ENCODE results near the gene OR5L2. TPM values are rescaled to one million over a fixed set of nuclear protein-coding genes. Genes with fewer than 3 reads are reported as not detected.
"Not testable (repeated sequence)": the region's sequence is repeated elsewhere in the genome, so short reads cannot be mapped to it uniquely, and the experiment has no call there.

OR5L2 gene
- total and polyA plus RNA-seq, 5 donors from 2014 or later, result not detected

DNA sequence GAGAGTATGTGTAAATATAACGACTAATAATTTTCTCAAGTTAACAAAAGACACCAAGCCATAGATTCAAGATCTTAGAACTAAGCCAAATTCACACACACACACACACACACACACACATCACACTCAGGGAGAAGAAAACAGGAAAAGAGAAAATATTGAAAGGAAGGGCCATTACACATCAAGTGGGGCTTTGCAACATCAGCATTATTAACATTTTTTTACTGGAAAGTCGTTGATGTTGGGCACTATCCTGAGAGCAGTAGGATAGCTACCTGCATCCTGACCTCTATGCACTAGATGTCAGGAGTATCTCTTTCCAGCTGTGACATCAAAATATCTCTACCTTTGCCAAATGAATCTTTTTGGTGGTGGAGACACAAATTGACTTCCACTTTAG, 20.4 kb downstream of the OR5L2 start:
- no peaks in the 10 kb centered on the region for H3K27me3 Mint-ChIP-seq
- H3K9me3 Mint-ChIP-seq, result peaks cover 1 to 24% (median 15%) of the 10 kb centered on the region in 7 donors
- H3K4me1 Mint-ChIP-seq, result no peaks in the 10 kb centered on the region
- H3K36me3 Mint-ChIP-seq, result no peaks in the 10 kb centered on the region
- Histone ChIP-seq H3K4me3 (ENCODE audit: low read depth, low read length) (no peak overlapping the region), H3K27me3 (ENCODE audit: control insufficient read depth, insufficient read depth, low read length) (no peaks in the 10 kb centered on the region), H3K4me1 (ENCODE audit: control insufficient read depth, insufficient read depth, low read length, poor library complexity, severe bottlenecking) (no peaks in the 10 kb centered on the region), H3K27ac (ENCODE audit: insufficient read depth, low read length, poor library complexity, severe bottlenecking) (no peak overlapping the region), H3K9me3 (ENCODE audit: control insufficient read depth in 2 of 2, low read length in 2 of 2) (no peaks in the 10 kb centered on the region), H3K36me3 (ENCODE audit: control insufficient read depth, insufficient read depth, low read length) (no peaks in the 10 kb centered on the region)
- DNase-seq, result no peak
- no peak overlapping the region for H3K4me3 Mint-ChIP-seq
- no peak overlapping the region for H3K27ac Mint-ChIP-seq
- ATAC-seq (ENCODE audit: low read depth in 2 of 2), result no peak

DNA sequence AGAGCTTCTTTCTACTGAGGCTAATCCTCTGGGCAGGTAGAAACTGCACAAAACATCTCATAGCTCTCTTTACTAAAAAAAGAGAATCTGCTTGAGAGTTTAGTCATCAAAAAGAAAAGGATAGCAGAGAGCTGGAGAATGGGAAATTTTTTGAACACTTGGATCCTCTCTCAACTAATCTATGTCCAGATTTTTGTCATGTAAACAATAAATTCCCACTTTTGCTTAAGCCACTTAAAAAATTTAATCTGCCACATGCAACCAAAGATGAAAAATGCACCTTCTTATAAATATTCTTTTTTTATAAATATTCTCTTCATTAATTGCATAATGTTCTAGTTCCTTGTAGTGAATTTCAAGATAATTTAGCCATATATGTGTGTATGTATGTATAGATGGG, 22.0 kb downstream of the OR5L2 start:
- no peak overlapping the region for H3K4me3 Mint-ChIP-seq
- no peak for ATAC-seq (ENCODE audit: low read depth in 2 of 2)
- H3K27ac Mint-ChIP-seq, result no peak overlapping the region
- Histone ChIP-seq H3K27ac (ENCODE audit: insufficient read depth, low read length, poor library complexity, severe bottlenecking) (no peak overlapping the region), H3K4me1 (ENCODE audit: control insufficient read depth, insufficient read depth, low read length, poor library complexity, severe bottlenecking) (no peaks in the 10 kb centered on the region), H3K9me3 (ENCODE audit: control insufficient read depth in 2 of 2, low read length in 2 of 2) (no peaks in the 10 kb centered on the region), H3K36me3 (ENCODE audit: control insufficient read depth, insufficient read depth, low read length) (no peaks in the 10 kb centered on the region), H3K27me3 (ENCODE audit: control insufficient read depth, insufficient read depth, low read length) (no peaks in the 10 kb centered on the region), H3K4me3 (ENCODE audit: low read depth, low read length) (no peak overlapping the region)
- no peaks in the 10 kb centered on the region for H3K27me3 Mint-ChIP-seq
- no peak for DNase-seq
- no peaks in the 10 kb centered on the region for H3K4me1 Mint-ChIP-seq
- peaks cover 0 to 32% (median 16%) of the 10 kb centered on the region in 7 donors for H3K9me3 Mint-ChIP-seq
- H3K36me3 Mint-ChIP-seq, result no peaks in the 10 kb centered on the region

DNA sequence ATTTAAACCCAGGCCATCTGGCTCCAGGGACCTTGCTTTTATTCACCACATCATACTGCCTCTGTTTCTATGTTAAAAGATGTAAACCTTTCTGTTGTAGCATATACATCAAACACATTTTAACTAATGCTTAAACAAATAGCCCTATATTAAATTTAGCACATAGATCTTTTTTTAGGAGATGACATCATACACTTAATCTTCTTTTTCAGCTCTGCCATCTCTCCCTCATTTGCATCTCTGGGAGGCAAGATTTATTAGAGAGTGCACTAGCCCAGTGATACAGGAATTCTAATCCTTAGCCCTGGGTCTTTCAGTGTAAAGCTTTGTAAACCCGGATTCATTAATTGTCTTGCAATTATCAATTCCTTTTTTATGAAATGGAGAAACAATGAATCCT, 25.1 kb downstream of the OR5L2 start:
- H3K27me3 ChIP-seq (ENCODE audit: control insufficient read depth, insufficient read depth, low read length), result no peaks in the 10 kb centered on the region
- Mint-ChIP-seq H3K27me3 (no peaks in the 10 kb centered on the region), H3K36me3 (no peaks in the 10 kb centered on the region), H3K9me3 (peaks cover 0 to 27% (median 10%) of the 10 kb centered on the region in 7 donors), H3K4me3 (no peak overlapping the region), H3K27ac (no peak overlapping the region), H3K4me1 (no peaks in the 10 kb centered on the region)
- ATAC-seq (ENCODE audit: low read depth in 2 of 2), result no peak
- no peaks in the 10 kb centered on the region for H3K4me1 ChIP-seq (ENCODE audit: control insufficient read depth, insufficient read depth, low read length, poor library complexity, severe bottlenecking)
- H3K27ac ChIP-seq (ENCODE audit: insufficient read depth, low read length, poor library complexity, severe bottlenecking), result no peak overlapping the region
- no peak for DNase-seq
- no peak overlapping the region for H3K4me3 ChIP-seq (ENCODE audit: low read depth, low read length)
- no peaks in the 10 kb centered on the region for H3K36me3 ChIP-seq (ENCODE audit: control insufficient read depth, insufficient read depth, low read length)
- H3K9me3 ChIP-seq (ENCODE audit: control insufficient read depth in 2 of 2, low read length in 2 of 2), result no peaks in the 10 kb centered on the region

GRCh38 chr11:55854704-55855103, 27.7 kb downstream of the OR5L2 start:
- no peak overlapping the region for H3K4me3 Mint-ChIP-seq

DNA sequence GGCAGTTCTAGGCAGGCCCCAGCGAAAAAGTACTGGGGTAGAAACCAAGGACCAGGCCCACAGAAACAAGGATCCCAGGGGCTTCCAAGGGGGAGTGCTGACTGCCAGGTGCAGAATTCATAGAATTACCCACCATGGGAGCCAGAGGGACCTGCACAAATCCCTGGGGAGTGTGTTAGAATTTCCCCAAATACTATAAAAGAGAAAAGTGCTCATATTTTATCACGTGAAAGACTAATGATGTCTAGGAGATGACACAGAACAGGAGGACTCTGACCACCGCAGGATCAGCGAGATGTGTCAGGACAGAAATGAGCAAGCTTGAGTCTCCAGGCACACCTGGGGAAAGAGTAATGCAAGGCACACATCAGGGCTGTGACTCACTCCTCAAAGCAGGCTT, 40.3 kb downstream of the OR5L2 start:
- H3K36me3 Mint-ChIP-seq; H3K27me3 ChIP-seq (ENCODE audit: control insufficient read depth, insufficient read depth, low read length); ATAC-seq (ENCODE audit: low read depth in 2 of 2); H3K27ac Mint-ChIP-seq; DNase-seq; H3K4me3 ChIP-seq (ENCODE audit: low read depth, low read length); H3K36me3 ChIP-seq (ENCODE audit: control insufficient read depth, insufficient read depth, low read length); H3K4me3 Mint-ChIP-seq; H3K4me1 ChIP-seq (ENCODE audit: control insufficient read depth, insufficient read depth, low read length, poor library complexity, severe bottlenecking); H3K4me1 Mint-ChIP-seq; H3K27ac ChIP-seq (ENCODE audit: insufficient read depth, low read length, poor library complexity, severe bottlenecking); H3K9me3 ChIP-seq (ENCODE audit: control insufficient read depth in 2 of 2, low read length in 2 of 2); H3K27me3 Mint-ChIP-seq: not testable (repeated sequence)
- H3K9me3 Mint-ChIP-seq, result peaks cover 2 to 18% (median 9%) of the 10 kb centered on the region in 7 donors

More at GRCh38 chr11:55854704-55855103, 27.7 kb downstream of the OR5L2 start:
- Mint-ChIP-seq H3K4me1 (no peaks in the 10 kb centered on the region), H3K36me3 (no peaks in the 10 kb centered on the region), H3K27ac (no peak overlapping the region), H3K9me3 (peaks cover under 1 to 33% (median 8%) of the 10 kb centered on the region in 7 donors), H3K27me3 (no peaks in the 10 kb centered on the region)
- no peaks in the 10 kb centered on the region for H3K4me1 ChIP-seq (ENCODE audit: control insufficient read depth, insufficient read depth, low read length, poor library complexity, severe bottlenecking)
- H3K36me3 ChIP-seq (ENCODE audit: control insufficient read depth, insufficient read depth, low read length), result no peaks in the 10 kb centered on the region
- H3K9me3 ChIP-seq (ENCODE audit: control insufficient read depth in 2 of 2, low read length in 2 of 2), result no peaks in the 10 kb centered on the region
- ATAC-seq (ENCODE audit: low read depth in 2 of 2), result no peak
- no peak overlapping the region for H3K4me3 ChIP-seq (ENCODE audit: low read depth, low read length)
- no peaks in the 10 kb centered on the region for H3K27me3 ChIP-seq (ENCODE audit: control insufficient read depth, insufficient read depth, low read length)
- H3K27ac ChIP-seq (ENCODE audit: insufficient read depth, low read length, poor library complexity, severe bottlenecking), result no peak overlapping the region
- DNase-seq, result no peak

GRCh38 chr11:55872731-55873130, 45.7 kb downstream of the OR5L2 start:
- H3K36me3 ChIP-seq (ENCODE audit: control insufficient read depth, insufficient read depth, low read length); H3K27ac ChIP-seq (ENCODE audit: insufficient read depth, low read length, poor library complexity, severe bottlenecking); H3K27me3 Mint-ChIP-seq; H3K4me3 ChIP-seq (ENCODE audit: low read depth, low read length); DNase-seq; H3K4me1 ChIP-seq (ENCODE audit: control insufficient read depth, insufficient read depth, low read length, poor library complexity, severe bottlenecking); H3K9me3 ChIP-seq (ENCODE audit: control insufficient read depth in 2 of 2, low read length in 2 of 2); H3K4me3 Mint-ChIP-seq; H3K27ac Mint-ChIP-seq; H3K36me3 Mint-ChIP-seq; H3K4me1 Mint-ChIP-seq; H3K27me3 ChIP-seq (ENCODE audit: control insufficient read depth, insufficient read depth, low read length); ATAC-seq (ENCODE audit: low read depth in 2 of 2); H3K9me3 Mint-ChIP-seq: not testable (repeated sequence)

DNA sequence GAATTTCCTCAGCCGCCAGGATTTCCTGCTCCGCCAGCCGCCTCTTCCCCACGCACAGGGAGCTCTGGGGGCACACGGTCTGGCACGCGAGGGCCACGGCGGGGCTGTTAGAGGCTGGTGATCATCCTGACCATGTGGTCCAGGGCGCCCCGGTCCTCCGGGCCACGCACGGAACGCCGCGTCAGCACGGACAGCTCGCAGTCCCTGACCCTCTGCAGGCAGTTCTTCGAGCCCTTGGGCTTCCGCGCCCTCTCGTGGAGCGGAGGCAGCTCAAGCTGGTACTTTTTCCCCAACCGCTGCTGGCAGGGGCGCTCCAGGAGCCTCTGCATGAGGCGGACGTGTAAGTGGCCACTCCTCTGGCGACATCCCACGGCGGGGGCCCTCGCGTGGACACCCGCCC, 46.1 kb downstream of the OR5L2 start:
- not testable (repeated sequence) for ATAC-seq (ENCODE audit: low read depth in 2 of 2); H3K4me3 ChIP-seq (ENCODE audit: low read depth, low read length); H3K36me3 Mint-ChIP-seq; H3K27ac ChIP-seq (ENCODE audit: insufficient read depth, low read length, poor library complexity, severe bottlenecking); H3K9me3 Mint-ChIP-seq; H3K27ac Mint-ChIP-seq; H3K9me3 ChIP-seq (ENCODE audit: control insufficient read depth in 2 of 2, low read length in 2 of 2); H3K27me3 ChIP-seq (ENCODE audit: control insufficient read depth, insufficient read depth, low read length); DNase-seq; H3K27me3 Mint-ChIP-seq; H3K36me3 ChIP-seq (ENCODE audit: control insufficient read depth, insufficient read depth, low read length); H3K4me1 ChIP-seq (ENCODE audit: control insufficient read depth, insufficient read depth, low read length, poor library complexity, severe bottlenecking); H3K4me3 Mint-ChIP-seq; H3K4me1 Mint-ChIP-seq
